HG02678 (cell line): ENCODE measurements around the gene POGLUT2.

Experiments
- ATAC-seq: cut with Tn5 transposase; IDR thresholded peaks from one replicate; pipeline ENCODE4 v1.9.1; 2021; ENCODE audit warnings: mild to moderate bottlenecking, moderate library complexity; ENCODE audit not compliant: unreplicated experiment

POGLUT2 gene

DNA sequence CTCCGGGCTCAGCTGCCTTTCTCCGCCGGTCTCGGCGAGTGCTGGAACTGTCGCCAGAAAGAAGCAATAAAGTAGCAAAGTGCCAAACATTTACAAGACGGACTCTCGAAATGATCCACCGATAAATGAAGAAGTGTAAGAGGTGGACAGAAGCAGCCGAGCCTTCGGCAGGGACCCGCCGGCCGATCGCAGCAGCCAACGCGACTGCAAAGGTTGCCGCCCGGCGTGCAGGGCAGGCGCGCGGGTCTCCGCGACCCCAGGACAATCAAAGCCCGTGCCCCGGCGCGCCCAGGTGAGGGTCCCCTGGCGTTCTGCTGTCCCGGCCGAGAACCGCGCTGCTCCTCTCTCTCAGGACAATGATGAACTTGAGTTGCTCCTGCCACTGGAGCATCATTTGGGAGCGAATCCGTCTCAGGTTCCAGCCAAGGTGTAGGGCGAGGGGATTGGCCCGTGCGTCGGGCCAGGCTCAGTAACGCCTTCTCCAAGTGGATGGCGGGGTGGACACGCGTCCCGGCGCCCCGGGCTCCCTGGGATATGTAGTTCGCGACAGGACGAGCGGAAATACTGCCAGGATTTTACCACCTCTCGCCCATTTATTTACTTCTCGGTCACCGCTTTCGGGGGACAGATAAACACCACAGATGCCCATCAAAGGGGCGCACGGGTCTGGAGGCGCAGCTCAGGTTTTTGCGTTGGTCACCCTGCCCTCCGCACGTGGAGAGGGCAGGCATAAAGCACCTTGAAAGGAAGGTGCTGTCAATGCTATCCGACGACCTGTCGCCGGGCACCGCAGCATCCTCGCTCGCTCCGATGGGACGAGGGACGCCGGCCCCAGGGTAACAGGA, at the start of gene POGLUT2, which contains the start of gene BIVM:
Gene POGLUT2, minus strand, starts transcription at position 396 of the 845 bp plus-strand sequence. Its CDS starts 306 bp downstream, at position 90.
Gene BIVM, plus strand, starts transcription at position 539 of the 845 bp plus-strand sequence. CDS start 8,149 bp downstream, outside the sequence.
- ATAC-seq = peak; percentile 77

DNA sequence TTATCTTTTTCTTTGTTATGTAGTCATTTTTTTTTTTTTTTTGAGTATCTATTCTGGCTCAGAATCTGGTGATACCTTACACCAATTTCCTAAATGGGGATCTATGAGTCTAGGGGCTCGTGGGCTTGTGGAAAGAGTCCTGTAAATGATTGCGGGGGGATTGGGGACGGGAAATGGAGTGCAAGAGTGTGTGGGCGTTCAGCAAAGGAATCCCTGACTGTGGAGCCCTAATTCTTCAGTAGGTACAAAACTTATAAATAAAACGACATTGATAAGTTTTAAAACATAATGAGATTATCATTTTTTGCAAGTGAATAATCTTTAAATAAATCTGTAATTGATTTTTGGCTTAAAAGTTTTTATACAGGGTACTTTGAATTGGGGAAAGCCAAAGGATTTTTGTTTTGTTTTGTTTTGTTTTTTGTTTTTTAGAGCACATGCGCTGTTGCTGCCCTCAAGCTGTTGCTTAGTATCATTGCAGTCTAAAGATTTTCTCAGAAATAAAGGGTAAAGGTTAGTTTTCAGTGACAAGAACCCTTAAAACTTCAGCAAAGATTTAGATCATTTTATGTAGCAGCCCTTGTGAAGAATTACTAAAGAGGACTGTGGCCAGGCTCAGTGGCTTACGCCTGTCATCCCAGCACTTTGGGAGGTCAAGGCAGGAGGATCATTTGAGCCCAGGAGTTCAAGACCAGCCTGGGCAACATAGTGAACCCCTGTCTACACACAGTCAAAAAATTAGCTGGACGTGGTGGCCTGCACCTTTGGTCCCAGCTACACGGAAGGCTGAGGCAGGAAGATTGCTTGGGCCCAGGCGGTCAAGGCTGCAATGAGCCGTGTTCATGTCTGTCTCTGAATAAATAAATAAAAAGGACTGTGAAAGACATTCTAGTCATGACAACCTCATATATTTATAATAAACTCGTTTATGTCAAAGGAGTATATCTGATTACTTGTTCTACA, 48.8 kb upstream of the POGLUT2 start:
- no peak for ATAC-seq

GRCh38 chr13:102846261-102847015, 47.7 kb upstream of the POGLUT2 start:
- peak; percentile 33 for ATAC-seq

DNA sequence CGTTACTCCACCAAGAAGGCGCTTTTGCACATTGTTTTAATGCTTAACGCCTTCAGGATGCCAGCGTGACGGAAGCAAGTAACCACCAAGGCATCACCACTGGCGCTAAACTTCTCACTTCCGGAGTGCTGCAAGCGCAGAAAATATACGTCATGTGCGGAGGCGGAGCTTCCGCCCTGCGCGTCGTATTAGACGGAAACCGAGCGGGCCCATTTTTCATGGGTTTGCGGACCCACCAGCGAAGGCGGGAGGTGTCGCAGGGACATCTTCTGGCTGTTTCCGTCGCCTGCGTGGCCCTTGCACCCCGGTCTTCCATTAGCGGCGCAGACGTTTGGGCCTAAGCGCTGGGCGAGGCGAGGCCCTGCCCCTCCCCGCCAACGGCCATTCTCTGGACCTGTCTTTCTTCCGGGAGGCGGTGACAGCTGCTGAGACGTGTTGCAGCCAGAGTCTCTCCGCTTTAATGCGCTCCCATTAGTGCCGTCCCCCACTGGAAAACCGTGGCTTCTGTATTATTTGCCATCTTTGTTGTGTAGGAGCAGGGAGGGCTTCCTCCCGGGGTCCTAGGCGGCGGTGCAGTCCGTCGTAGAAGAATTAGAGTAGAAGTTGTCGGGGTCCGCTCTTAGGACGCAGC, 47.0 kb upstream of the POGLUT2 start, which contains the start of gene ERCC5:
Gene ERCC5, plus strand, starts transcription at position 403 of the 631 bp plus-strand sequence. CDS start 235 bp downstream, outside the sequence.
- ATAC-seq = peak; percentile 84

DNA sequence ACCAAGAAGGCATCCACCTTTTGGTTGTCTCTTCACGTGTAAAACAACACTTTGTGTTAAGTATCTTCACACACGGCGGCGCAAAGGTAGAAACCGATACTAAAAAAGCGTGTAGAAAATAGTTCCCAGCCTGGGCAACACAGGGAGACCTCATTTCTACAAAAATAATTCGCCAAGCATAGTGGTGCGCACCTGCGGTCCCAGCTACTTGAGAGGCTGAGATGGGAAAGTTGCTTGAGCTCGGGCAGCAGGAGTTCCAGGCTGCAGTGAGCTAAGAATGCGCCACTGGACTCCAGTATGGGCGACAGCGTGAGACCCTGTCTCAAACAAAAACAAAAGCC, 46.5 kb upstream of the POGLUT2 start:
- ATAC-seq = peak; percentile 22

- no peak for ATAC-seq
Observed at GRCh38 chr13:102839462-102839861, 40.7 kb upstream of the POGLUT2 start.

DNA sequence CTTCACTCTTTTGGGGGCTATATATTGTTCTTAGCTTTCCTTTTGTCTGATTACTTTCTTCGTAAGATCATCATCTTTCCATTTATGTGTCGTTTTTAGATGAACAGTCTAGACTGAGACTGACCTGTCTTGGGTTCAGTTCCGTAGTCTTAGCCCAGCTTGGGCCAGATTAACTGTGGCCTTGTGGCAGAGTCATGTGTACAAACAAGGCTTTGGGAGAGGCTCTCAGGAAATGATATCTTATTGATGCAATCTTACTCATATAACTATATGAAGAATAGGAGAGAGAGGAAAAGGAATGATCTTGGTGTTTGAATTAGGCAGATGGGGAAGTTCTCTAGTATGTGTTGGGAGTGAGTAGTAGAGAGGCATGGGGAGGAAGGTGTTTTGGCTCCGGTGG, 40.2 kb upstream of the POGLUT2 start:
- ATAC-seq = no peak

GRCh38 chr13:102838273-102838672, 39.5 kb upstream of the POGLUT2 start:
- ATAC-seq = no peak

DNA sequence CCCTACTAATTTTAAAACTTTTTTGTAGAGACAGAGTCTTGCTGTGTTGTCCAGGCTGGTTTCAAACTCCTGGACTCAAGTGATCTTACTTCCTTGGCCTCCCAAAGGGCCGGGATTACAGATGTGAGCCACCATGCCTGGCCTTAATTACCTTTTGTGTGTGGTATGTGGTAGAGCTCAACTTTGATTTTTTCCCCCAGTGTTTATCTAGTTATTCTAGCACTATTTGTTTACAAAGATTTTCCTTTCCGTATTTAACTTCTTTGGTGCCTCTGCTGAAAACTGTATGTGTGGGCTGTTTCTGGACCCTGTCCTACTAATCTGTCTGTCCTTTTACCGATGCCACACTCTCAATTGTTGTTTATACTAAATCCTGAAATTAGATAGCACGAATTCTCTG, 37.7 kb upstream of the POGLUT2 start:
- no peak for ATAC-seq

DNA sequence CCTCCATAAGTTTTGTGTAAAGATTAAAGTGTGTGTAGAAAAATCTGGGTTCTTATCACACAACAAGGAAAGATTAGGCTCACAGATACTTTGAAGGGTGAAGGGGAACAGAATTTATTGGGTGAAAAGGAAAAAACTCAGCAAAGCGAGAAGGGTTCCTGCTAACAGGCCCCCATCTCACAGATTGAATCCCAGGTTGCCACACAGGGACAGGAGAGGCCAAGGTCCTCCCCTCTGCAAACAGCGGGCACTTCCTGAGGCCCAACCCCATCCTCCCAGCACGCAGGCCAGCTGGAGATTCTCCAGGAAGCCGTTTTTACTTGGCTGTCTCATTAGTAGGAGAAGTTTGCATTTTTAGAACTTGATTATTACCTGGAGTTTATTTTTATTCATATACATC, 31.9 kb upstream of the POGLUT2 start:
- no peak for ATAC-seq

GRCh38 chr13:102825921-102826706, 27.3 kb upstream of the POGLUT2 start:
- no peak for ATAC-seq

GRCh38 chr13:102825400-102825799, 26.6 kb upstream of the POGLUT2 start:
- no peak for ATAC-seq

DNA sequence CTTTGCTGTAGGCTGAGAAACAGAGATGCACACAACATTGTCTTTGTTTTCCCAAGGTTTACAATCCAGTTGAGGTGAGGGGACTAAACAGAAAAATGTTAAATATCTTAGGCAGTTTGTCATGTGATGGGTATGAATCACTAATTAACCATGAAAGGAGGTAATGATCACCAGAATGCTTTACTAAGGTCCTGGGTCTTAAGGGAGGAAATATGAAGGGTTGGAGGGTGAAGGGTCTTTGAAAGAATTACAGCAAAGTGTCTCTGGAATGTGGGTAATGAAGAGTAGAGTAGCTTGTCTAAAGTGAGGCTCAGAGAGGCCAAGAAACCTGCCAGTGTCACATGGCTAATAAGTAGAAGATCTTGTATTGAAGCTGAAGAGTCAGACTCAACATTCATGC, 19.1 kb upstream of the POGLUT2 start:
- ATAC-seq = no peak

DNA sequence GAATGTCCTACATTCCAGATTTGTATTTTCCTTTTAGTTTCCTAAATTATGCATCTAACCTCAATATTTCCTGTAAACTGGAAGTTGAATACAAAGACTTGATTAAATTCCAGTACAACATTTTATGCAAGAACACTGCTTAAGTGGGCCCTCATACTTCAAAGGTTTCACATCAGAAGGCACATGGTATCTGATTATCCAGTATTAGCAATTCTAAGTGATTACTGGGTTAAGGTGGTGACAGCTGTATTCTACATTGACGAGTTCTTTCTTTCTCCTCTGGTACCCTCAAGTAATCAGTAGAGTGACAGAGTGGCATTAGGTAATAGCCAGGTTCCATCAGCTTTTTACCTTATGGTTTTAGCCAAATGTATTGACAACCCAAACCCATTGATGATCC, 18.5 kb upstream of the POGLUT2 start:
- ATAC-seq = no peak

GRCh38 chr13:102816708-102817107, 17.9 kb upstream of the POGLUT2 start:
- no peak for ATAC-seq

- ATAC-seq = no peak
Observed at GRCh38 chr13:102815788-102816187, 17.0 kb upstream of the POGLUT2 start.

DNA sequence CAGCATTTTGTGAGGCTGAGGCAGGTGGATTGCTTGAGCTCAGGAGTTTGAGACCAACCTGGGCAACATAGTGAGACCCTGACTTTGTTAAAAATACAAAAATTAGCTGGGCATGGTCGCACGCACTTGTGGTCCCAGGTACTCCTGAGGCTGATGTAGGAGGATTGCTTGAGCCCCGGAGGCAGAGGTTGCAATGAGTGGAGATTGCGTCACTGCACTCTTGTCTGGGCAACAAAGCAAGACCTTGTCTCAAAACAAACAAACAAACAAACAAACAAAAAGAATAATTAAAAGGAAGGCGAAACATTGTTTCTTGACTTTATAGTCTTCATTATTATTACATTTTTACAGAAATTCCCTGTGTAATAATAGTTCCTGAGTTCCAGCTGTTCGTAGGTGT, 16.0 kb upstream of the POGLUT2 start:
- no peak for ATAC-seq

DNA sequence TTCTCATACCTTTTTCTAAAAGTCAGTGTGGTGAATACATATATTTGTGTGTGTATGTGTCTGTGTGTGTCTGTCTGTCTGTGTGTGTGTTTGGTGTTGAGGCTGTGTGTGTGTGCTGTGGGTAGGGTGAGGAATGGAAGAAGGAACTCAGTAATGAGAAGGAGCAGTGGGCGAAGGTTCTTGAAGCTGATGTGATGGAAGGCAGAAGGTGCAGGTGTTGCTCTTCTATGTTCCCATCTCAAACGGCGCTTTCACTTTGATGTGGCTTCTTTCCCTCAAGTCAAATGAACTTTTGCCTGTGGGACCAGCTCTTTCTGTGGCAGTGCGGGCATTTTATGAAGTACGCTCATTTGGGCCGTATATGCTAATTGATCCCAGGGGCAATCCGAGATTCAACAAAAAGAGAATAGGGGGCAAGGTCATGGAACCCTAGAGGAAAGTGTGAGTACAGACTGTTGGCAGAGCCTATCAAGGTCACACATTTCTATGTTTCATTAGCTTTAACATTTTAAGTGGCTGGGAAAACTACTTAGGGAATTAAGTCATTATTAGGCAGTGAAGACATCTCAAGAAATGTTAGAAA, 15.3 kb upstream of the POGLUT2 start:
- ATAC-seq = no peak

GRCh38 chr13:102812611-102813287, 14.0 kb upstream of the POGLUT2 start:
- no peak for ATAC-seq
